ENCODE data around the gene FST.
A peak's percentile ranks its signal among the peaks of the same experiment; 100 is the strongest.

FST gene

GRCh38 chr5:53480416-53481158 is at the start of gene FST:
TSS of gene FST (plus strand) at chr5:53480629. CDS start at chr5:53480792, 163 bp downstream.
- no peak for DNase-seq

- DNase-seq: peak; percentile 67
These were observed 48.8 kb upstream of the FST start for GRCh38 chr5:53431665-53432064.

GRCh38 chr5:53433026-53433425 is 47.4 kb upstream of the FST start:
- DNase-seq: no peak

- no peak for DNase-seq
These were observed 45.9 kb upstream of the FST start for GRCh38 chr5:53434541-53434940.

- no peak for DNase-seq
These were observed 43.8 kb upstream of the FST start for GRCh38 chr5:53436480-53437191.

GRCh38 chr5:53438079-53438478 is 42.4 kb upstream of the FST start:
- no peak for DNase-seq

- DNase-seq: peak; percentile 67
These were observed 41.6 kb upstream of the FST start for GRCh38 chr5:53438486-53439472.

GRCh38 chr5:53442961-53443360 is 37.5 kb upstream of the FST start:
- DNase-seq: no peak

GRCh38 chr5:53445569-53445968 is 34.9 kb upstream of the FST start:
- no peak for DNase-seq

GRCh38 chr5:53446908-53447307 is 33.5 kb upstream of the FST start:
- DNase-seq: no peak

- no peak for DNase-seq
These were observed 31.6 kb upstream of the FST start for GRCh38 chr5:53448851-53449250.

GRCh38 chr5:53453898-53454718 is 26.3 kb upstream of the FST start:
- DNase-seq: no peak

- no peak for DNase-seq
These were observed 25.8 kb upstream of the FST start for GRCh38 chr5:53454719-53455000.

GRCh38 chr5:53456366-53456765 is 24.1 kb upstream of the FST start:
- DNase-seq: no peak

GRCh38 chr5:53463909-53464621 is 16.4 kb upstream of the FST start:
- DNase-seq: peak; percentile 66

GRCh38 chr5:53464722-53465121 is 15.7 kb upstream of the FST start:
- no peak for DNase-seq

- peak; percentile 75 for DNase-seq
These were observed 10.3 kb upstream of the FST start for GRCh38 chr5:53469946-53470687.

- no peak for DNase-seq
These were observed 8.2 kb upstream of the FST start for GRCh38 chr5:53472279-53472678.

GRCh38 chr5:53472720-53473510 is 7.5 kb upstream of the FST start:
- no peak for DNase-seq

GRCh38 chr5:53473633-53474032 is 6.8 kb upstream of the FST start:
- no peak for DNase-seq

Measured in fibroblast of skin of right quadriceps (primary cell).